GM19239 (cell line): ENCODE results near the gene ZBTB46.
"Not testable (repeated sequence)": the region's sequence is repeated elsewhere in the genome, so short reads cannot be mapped to it uniquely, and the experiment has no call there.

Source experiments
- DNase-seq: peaks from one replicate; pipeline ENCODE4 v3.0.0; 2011; ENCODE audit warnings: low spot score; ENCODE audit not compliant: insufficient read length
- FAIRE-seq: peaks from 2 replicates; lab custom pipeline; 2011; peaks lifted over from hg19 to GRCh38; lab: Jason Lieb, UNC

ZBTB46 gene

GRCh38 chr20:63792866-63793265 is 38.2 kb downstream of the ZBTB46 start:
- FAIRE-seq, result no peak
- DNase-seq, result no peak

DNA sequence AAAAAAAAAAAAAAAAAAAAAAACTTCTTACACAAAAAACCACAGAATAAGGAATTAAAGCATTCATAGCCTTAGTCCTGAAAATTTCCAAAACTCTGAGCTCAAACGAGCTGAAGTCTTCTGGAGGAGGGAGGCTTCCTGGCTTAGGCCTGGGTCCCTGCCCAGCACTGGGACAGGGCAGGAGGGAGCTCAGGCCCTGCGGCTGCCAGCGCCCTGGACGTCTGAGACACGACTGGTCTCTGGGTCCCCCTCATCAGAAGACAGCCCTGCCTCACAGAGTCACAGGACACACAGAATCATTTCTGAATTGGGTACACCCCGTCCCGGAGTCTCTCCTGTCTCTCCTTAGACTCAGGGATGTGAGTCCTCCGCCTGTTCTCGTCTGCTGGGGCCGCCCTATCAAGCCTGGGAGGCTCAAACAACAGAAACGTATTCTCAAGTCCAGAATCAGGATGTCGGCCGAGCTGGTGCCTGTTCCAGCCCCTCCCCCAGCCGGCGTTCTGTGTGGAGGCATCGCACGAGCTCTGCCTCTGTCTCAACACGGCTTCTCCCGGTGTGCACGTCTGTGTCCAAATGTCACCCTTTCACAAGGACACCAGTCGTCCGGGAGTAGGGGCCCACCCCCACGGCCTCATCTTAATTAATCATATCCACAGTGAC is 39.4 kb downstream of the ZBTB46 start:
- no peak for DNase-seq
- no peak for FAIRE-seq

GRCh38 chr20:63790572-63791168 is 40.4 kb downstream of the ZBTB46 start:
- DNase-seq (no peak), FAIRE-seq (no peak)

DNA sequence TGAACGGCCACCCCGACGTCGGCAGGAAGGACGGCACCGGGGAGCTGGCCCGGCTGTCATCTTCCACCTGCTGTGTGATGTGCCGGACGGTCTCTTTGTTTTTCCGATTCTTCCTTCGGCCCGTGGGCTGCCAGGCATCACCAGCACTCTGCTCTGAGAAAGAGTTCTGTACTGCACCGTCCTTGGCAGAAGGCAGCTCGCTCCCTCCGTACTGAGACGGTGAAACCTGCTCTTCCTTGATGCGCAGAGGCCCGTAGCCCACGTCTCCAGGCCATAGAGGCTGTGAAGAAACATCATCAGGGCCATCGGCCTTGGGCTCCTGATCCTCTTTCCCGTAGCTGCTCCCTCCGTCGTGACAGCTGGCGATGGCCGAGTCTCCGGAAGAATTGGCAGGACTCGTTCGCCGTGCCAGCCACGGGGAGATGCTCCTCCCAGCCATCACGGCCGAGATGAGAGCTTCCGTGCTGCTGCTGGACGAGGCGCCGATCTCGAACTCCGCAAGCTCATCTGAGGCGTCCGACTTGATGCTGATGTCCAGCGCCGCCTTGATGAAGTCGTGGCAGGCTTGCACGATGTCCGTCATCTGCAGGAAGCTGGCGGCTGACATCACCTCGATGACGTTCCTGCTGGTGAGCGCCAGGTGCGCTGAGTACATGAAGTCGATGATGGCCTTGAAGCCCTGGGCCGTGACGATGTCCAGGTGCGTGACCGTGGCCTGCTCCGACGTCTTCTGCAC is 41.1 kb downstream of the ZBTB46 start:
- DNase-seq, result no peak
- no peak for FAIRE-seq

DNA sequence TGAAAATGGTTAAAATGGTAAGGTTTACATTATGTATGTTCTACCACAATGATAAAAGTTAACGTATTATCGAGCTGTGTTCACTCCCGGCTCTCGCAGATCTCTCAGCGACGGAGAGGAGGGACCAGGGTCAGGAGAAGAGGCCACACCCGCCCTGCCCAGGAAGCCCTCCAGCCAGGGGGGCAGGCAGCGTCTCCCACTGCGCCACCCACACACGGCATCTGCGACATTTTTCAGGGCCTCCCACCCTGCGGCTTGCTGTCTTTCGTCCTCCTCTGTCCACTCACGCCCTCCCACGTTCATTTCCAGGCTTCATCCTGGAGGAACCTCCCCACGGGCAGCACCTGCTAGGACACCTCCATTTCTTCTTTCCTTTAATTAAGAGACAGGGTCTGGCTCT is 43.3 kb downstream of the ZBTB46 start:
- no peak for DNase-seq
- no peak for FAIRE-seq

DNA sequence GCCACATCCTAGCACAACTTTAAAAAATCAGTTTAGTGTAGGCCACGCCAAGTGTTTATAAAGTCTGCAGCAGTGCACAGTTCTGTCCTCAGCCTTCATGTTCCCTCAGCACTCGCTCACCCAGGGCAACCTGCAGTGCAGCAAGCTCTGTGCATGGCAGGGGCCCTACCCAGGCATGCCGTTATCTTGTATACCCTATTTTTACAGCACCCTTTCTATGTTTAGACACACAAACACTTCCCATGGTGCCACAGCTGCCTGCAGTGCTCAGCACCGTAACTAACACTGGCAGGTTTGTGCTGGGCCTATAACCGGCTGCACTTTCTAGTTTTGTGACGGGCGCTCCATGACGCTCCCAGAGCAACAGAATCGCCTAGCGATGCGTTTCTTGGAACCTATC is 43.8 kb downstream of the ZBTB46 start:
- no peak for DNase-seq
- FAIRE-seq, result no peak

GRCh38 chr20:63785691-63786131 is 45.4 kb downstream of the ZBTB46 start:
- DNase-seq, result no peak
- no peak for FAIRE-seq

- no peak for DNase-seq
- FAIRE-seq, result no peak
These were observed 47.1 kb downstream of the ZBTB46 start for GRCh38 chr20:63783970-63784369.

DNA sequence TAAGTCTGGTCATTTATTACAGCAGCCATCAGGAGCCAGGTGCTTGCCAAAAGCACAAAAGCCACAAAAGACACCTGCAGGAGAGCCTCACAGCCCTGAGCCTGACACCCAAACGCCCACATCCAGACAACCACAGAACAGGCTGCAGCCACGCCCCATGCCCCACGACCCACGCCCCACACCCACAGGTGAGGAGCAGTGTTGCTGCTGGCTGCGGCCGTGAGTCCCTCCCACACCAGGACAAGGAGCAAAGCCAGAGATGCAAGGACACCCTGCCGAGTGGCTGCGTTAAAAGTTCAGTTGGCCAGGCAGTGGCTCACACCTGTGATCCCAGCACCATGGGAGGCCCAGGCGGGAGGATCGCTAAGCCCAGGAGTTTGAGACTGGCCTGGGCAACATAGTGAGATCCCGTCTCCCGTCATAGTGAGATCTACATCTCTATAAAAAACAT is 48.5 kb downstream of the ZBTB46 start:
- DNase-seq, result no peak
- FAIRE-seq, result no peak

GRCh38 chr20:63782051-63782471 is 49.0 kb downstream of the ZBTB46 start:
- FAIRE-seq (no peak), DNase-seq (no peak)

- DNase-seq (no peak), FAIRE-seq (no peak)
These were observed 49.9 kb downstream of the ZBTB46 start for GRCh38 chr20:63781181-63781580.

DNA sequence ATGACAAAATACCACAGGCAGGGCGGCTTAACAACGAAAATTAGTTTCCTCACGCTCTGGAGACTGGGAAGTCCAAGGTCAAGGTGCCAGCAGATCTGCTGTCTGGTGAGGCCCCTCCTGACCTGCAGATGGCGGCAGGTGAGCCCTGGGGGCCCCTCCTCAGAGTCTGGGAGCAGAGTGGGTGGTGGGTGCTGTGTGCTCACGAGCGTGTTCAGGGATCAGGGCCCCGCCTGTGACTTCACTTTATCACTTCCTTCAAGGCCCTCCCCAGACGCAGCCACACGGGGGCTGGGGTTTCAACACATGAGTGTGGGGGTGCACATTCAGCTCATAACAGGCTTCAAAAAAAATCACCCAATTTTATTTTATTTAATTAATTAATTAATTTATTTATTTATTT is 52.2 kb downstream of the ZBTB46 start:
- FAIRE-seq, result no peak
- DNase-seq, result no peak

- FAIRE-seq (no peak), DNase-seq (no peak)
These were observed 52.9 kb downstream of the ZBTB46 start for GRCh38 chr20:63778034-63778752.

GRCh38 chr20:63777614-63778013 is 53.5 kb downstream of the ZBTB46 start:
- DNase-seq (no peak), FAIRE-seq (no peak)

DNA sequence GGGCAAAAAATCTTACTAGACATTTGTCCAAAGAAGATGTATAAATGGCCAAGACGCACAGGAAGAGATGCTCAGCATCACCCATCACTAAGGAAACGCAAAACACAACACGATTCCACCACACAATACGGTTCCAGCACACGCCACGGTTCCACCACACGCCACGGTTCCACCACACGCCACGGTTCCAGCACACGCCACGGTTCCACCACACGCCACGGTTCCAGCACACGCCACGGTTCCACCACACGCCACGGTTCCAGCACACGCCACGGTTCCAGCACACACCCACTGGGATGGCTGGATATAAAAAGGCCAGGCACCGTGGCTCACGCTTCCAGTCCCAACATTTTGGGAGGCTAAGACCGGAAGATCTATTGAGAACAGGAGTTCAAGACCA is 54.2 kb downstream of the ZBTB46 start:
- not testable (repeated sequence) for FAIRE-seq, DNase-seq

GRCh38 chr20:63775096-63775978 is 55.7 kb downstream of the ZBTB46 start:
- DNase-seq, result no peak
- no peak for FAIRE-seq

DNA sequence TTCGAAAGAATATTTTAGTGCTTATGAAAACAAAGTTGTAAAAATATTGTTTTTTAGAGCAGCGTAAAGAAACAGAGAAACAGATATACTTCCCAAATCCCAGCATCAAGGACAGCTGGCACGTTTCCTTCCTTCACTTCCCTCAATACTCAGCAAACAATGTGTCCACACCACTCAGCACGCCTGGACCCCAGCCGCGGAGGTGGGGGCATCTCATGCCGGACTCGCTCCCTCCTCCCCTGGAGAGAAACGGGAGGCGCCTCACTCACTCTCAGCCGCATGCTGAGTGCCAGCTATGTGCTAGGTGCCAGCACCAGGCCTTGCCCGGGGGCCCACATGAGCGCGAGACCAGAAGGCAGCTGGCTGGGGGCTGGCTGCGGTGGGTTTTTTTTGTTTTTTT is 56.8 kb downstream of the ZBTB46 start:
- FAIRE-seq (no peak), DNase-seq (no peak)

DNA sequence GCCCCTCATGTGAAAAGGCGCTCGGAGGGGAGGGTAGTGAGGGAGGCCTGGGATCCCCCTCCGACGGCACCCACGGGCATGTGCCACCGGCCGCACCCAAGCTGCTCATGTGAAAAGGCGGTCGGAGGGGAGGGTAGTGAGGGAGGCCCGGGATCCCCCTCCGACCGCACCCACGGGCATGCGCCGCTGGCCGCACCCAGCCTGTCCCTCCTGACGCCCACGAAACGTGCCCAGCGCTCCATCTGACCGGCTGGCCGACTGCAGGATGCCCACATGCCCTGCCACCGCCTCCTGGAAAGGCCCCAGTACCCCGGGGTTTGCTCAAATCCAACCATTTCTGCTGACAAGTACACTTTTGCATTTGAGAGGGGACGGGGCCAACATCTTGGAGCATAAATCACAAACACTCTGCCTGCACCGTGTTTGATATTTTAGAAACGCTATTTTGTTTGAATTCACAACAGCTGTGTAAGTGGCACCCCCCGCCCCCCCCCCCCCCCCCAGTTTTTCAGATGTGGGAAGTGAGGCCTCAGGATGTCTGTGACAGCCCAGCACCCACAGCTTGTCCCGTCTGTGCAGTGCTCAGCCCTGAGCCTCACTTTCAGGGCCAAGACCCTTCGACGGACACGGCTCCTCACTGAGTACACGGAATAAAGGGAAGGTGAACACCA is 57.4 kb downstream of the ZBTB46 start:
- DNase-seq (no peak), FAIRE-seq (no peak)

DNA sequence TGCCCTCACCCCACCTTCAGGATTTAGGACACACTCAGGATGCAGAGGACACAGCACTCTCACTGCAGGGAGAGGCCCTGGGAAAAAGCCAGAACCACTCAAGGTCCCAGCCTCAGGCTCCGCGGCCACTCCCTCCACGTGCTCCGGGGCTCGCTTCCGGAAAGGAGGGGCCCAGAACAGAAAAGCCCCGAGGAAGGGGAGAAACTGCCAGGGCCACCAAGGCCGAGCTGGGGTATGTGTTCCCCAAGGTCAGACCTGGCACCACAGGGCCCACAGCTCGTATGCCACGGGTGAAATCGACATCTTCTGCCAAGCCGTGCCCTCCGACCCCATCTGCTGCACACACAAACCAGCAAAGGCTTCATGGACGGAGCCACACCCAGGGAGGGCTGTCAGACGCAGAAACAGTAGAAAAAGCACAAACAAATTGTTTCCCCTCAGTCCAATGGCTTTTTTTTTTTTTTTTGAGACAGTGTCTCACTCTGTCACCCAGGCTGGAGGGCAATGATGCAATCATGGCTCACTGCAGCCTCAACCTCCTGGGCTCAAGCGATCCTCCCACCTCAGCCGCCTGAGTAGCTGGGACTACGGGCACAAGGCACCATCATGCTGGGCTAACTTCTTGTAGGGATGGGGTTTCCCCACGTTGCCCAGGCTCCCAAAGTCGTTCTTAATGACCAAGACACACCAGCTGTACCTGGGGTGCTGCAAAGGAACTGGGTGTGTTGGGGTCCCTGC is 58.1 kb downstream of the ZBTB46 start:
- DNase-seq (no peak), FAIRE-seq (no peak)
